Measurements from ENCODE around the gene RFK.
"Not testable (repeated sequence)": the region's sequence is repeated elsewhere in the genome, so short reads cannot be mapped to it uniquely, and the experiment has no call there.

Gene RFK

DNA sequence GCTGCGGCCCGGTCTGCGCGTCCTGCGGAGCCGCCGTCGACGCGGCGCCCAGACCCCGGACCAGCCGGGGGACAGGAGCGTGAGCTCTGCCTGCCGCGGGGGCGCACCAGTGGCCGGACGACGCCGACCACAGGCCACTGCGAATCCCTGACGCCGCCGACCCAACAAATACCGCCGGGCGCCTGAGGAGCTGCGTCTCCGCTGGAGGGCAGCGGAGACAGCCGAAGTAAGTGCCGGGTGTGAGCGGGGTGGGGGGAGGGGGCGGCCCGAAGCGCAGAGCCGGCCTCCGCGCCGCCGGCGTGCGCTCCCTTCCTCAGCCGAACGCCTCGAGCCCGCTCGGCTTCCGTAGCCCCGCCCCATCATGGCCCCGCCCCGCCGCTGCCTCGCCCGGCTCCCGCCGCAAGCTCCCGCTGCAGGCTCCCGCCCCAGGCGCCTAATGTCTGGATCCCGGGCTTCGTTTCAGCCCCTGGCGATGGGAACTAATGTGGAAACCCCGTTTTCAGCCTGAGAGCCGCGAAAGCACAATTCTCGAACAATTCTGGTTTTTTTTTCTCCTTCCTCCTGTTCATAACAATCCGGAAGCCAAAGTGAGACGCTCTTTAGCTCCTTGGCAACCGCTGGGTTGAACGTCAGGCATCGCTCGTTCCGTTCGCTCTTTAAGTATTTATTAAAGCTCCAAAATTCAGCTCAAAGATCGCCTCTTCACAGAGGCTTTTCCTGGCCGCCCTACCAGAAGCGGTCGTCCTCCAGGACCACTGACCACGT lies at the start of gene RFK:
TSS of gene RFK (minus strand) at position 232 of the 765 bp plus-strand sequence. CDS start 255 bp downstream, outside the sequence.
- DNase-seq, result peak; percentile 90

DNA sequence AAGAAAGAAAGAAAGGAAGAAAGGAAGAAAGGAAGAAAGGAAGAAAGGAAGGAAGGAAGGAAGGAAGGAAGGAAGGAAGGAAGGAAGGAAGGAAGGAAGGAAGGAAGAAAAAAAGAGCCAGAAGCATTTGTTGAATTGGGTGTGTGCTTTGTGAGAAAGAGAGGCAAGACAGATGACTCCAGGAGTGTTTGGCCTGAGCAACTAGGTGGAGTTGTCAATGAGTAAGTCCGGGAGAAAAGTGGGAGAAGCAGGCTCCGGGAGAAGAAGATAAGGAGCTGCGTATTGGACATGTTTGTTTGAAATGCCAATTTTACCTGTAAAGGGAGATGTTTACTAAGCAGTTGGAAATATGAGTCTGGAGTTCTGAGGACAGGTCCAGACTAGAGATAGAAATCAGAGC lies 49.7 kb upstream of the RFK start:
- DNase-seq, result no peak

DNA sequence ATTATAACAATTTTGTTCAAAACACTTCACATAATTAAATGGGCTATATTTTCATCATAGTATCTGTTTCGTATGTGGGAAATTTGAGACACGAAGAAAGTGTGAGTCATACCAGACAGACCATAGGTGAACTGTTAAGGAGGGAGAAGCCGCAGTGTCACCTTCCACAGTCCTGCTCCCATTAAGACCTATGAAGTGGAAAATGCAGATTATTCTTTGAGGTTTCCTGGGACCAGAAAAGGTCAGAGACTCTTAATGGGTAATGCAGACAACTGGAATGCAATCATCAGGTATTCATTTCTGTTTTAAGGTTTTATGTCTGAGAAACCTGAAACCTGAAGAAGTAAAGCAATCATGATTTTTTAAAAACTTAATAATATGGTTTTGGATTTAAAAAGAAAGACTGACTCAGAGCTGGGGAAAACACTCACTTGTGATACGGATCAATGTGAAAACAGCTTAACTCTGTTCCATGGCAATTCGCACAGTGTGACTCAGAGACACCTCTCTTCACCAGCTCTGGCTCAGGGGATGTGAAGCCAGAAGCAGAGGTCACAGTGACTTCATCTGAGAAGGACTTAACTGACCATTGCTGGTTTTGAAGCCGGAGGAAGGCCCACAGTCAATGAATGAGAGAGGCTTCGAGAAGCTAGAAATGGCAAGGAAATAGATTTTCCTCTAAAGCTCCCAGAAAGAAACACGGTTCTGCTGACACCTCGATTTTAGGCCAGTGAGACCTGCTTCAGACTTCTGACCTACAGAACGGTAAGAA lies 47.5 kb upstream of the RFK start:
- peak; percentile 78 for DNase-seq

DNA sequence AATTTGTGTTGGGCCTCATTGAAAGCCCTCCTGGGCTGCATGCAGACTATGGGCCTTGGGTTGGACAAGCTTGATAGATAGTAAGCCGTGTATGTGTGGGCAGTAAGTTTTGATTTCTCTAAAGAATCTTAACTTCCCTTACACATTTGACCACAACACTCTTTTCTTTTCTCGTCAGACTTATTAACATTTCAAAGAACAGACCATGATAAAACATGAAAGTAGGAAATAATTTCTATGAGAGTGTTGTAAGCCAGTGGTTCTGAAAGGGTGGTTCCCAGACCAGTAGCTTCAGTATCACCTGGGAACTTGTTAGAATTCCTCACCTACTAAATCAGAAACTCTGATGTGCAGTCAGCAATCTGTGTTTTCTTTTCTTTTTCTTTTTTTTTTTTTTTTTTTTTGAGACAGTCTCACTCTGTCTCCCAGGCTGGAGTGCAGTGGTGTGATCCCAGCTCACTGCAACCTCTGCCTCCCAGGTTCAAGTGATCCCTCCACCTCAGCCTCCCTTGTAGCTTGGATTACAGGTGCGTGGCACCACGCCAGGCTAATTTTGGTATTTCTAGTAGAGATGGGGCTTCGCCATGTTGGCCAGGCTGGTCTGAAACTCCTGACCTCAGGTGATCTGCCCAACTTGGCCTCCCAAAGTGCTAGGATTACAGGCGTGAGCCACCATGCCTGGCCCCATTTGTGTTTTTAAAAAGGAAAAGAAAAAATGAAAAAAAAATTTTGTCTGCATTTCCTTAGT lies 44.8 kb upstream of the RFK start:
- DNase-seq, result peak; percentile 68

DNA sequence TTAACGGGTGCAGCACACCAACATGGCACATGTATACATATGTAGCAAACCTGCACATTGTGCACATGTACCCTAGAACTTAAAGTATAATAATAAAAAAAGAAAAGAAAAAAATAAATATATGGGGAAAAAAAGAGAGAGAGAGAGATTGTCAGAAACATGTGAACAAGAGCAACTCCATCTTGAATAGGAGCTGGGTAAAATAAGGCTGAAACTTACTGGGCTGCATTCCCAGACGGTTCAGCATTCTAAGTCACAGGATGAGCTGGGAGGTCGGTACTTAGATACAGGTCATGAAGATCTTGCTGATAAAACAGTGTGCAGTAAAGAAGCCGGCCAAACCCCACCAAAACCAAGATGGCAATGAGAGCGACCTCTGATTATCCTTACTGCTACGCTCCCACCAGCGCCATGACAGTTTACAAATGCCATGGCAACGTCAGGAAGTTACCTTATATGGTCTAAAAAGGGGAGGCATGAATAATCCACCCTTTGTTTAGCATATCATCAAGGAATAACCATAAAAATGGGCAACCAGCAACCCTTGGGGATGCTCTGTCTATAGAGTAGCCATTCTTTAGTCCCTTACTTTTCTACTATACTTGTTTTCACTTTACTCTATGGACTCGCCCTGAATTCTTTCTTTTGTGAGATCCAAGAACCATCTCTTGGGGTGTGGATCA lies 42.9 kb upstream of the RFK start:
- not testable (repeated sequence) for DNase-seq

DNA sequence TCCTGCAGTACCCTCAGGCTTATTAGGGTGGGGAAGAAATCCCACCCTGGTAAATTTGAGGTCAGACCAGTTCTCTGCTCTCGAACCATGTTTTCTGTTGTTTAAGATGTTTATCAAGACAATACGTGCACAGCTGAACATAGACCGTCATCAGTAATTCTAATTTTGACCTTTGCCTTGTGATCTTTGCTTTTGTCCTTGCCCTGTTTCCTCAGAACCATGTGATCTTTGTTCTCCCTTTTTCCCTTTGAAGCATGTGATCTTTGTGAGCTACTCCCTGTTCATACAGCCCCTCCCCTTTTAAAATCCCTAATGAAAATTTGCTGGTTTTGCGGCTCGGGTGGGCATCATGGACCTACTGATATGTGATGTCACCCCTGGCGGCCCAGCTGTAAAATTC lies 40.7 kb upstream of the RFK start:
- not testable (repeated sequence) for DNase-seq

DNA sequence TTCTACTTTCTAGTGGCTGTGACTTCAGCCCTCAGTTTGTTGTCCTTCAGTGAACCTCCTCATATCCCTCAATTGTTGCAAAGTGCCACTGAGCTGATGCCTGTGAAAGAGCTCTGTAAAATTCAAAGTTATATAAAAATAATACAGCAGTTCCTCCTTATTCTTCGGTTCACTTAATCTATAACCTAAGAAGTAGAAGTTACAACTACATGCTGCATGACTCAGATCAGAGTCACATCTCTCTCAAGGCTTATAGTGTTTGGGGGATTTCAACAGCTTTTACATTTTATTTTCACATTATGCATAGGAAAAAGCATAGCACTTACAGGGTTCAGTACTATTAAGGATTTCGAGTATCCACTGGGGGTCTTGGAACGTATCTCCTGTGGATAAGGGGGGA lies 39.6 kb upstream of the RFK start:
- DNase-seq, result no peak

DNA sequence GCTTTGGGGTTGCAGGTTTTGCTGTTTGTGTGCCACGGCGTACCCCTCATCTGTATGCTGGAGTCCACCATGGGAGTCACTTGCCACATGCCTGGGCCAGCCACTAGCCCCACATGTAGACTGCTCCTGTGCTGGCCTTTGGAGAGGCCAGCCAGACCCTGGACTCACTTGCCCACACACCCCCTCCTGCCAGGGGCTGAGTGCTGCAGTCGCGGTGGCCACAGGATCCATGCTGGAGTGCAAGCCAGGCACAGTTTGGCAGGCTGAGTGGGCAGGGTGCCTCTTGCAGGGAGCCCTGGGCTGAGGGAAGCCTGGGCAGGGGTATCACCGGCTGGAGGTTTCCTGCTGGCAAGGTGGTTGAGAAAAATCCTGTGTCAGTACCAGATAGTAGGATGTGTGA lies 39.2 kb upstream of the RFK start:
- no peak for DNase-seq

DNA sequence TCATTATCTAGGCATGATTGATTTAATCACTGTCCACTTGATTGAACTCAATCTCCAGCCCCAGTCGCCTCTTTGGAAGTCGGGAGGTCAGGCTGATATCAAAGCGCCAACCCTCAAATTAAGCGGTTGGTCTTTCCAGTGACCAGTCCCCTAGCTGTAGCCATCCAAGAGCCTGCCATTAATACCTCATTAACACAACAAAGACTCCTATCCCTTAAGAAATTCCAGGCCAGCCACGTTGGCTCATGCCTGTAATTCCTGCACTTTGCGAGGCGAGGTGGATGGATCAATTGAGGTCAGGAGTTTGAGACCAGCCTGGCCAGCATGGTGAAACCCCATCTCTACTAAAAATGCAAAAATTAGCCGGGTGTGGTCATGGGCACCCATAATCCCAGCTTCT lies 37.4 kb upstream of the RFK start:
- DNase-seq, result no peak

DNA sequence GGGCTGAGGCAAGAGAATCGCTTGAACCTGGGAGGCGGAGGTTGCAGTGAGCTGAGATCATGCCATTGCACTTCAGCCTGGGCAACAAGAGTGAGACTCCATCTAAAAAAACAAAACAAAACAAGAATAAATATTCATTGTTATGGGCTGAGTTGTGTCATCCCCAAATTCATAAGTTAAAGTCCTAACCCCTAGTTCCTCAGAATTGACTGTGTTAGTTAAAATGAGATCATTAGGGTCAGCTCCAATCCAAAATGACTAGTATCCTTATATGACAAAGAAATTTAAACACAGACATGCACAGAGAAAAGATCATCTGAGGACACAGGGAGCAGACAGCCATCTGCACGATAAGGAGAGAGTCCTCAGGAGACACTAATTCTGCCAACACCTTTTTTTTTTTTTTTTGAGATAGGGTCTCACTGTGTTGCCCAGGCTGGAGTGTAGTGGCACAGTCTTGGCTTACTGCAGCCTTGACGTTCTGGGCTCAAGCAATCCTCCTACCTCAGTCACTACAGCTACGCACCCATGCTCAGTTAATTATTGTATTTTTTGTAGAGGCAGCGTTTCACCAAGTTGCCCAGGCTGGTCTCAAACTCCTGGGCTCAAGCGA lies 32.7 kb upstream of the RFK start:
- no peak for DNase-seq

DNA sequence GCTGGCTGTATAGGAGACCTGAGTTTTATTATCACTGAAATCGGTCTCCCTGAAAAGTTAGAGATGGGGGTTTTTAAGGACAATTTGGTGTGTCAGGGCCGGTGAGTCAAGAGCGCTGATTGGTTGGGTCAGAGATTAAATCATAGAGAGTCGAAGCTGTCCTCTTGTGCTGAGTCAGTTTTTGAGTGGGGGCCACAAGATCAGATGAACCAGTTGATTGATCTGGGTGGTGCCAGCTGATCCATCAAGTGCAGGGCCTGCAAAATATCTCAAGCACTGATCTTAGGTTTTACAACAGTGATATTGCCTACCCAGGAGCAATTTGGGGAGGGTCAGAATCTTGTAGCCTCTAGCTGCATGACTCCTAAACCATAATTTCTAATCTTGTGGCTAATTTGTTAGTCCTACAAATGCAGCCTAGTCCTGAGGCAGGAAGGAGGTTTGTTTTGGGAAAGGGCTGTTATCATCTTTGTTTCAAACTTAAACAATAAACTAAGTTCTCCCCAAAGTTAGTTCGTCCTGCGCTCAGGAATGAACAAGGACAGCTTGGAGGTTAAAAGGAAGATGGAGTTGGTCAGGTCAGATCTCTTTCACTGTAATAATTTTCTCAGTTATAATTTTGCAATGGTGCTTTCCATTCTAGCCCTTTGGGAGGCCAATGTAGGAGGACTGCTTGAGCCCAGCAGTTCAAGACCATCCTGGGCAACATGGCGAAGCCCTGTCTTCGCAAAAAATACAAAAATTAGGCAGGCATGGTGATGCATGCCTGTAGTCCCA lies 31.6 kb upstream of the RFK start:
- DNase-seq, result no peak

DNA sequence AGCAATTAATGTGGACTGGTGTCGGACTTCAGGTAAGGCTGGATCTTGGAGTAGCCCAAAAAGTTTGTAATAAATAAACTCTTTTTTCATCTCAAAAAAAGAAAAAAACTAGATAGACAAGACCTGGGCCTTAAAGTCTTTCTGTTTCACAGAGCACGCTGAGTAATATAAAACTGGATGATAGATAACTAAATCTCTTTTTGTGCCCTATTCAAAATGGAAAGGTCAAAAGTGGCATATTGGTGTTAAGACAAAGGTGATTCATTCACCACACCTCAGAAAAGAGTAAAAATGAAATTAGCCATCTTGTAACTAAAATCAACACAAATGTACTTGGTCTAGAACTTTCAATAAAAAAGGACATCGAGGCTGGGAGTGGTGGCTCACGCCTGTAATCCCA lies 30.3 kb upstream of the RFK start:
- DNase-seq, result peak; percentile 70

DNA sequence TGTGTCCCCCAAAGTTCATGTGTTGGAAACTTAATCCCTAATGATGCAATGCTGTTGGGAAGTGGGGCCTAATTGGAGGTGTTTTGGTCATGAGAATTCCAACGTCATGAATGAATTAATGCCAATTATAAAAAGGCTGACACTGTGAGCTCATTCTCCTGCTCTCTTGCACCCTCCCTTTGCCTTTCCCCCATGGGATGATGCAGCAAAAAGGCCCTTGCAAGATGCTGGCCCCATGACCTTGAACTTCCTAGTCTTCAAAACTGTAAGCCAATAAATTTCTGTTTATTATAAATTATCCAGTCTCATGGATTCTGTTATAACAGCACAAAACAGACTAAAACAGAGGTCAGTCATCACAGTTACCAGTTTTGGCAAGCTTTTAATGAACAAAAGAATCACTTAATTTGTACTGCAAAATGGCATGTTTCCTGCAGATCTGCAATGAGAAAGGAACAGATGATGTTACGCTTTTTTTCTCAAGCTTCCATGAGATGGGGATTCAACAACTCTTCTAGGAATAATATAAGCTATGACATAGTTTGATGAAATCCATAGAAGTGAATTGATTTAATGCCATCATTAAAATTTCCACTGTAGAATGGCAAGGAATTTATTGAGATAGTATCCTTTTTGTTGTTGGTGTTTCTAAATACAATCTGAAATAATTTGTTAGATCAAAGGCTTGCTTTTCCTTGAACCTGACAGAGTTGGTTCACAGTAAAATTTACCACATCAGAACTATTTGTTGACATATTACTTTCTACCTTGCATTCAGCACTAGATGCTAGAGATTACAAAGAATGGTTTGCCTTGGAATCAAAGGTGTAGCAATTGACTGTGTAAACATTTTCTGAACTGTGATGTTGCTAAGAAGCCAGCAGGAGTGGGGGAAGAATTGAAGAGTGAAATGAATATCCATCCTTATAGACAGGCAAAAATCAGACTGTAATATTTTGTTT lies 29.3 kb upstream of the RFK start:
- peak; percentile 28 for DNase-seq

DNA sequence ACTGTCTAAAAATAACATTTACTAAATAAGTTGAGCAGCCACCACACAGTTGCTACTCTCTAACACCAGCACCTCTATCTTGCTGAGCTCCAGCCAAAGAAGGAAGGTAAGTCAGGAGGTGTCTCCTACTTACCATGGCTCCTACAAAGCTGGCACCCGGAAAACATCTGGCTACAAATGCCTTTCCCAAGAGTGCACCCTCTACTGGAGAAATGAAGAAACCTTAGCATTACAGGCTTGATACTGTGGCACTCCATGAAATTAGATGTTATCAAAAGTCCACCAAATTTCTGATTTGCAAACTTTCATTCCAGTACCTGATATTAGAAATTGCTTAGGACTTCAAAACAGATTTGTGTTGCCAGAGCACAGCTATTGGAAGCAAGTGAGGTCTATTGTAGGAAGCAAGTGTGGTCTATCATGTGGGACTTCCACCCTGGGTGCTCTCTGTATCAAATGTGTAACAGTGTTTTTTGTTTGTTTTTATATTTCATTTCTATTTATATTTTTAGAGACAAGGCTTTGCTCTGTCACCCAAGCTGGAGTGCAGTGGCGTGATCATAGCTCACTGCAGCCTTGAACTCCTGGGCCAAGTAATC lies 25.7 kb upstream of the RFK start:
- no peak for DNase-seq

DNA sequence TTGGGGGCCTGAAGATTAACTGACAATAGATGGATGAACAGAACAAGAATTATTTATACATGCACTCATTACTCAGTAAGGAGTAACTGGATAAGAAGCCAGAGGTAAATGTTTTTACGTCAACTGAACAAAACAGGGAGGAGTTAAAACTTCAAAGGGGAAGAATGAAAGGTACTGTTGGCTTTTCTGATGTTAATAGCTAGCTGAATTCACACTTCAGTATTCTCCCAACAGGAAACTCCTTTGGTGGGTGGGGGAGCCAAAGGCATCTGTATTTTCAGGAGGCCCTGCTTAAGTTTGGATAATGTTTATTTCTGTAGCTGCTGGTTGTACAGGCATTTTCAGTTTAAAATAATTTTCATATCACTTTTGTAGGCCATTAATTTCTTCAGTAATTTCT lies 23.2 kb upstream of the RFK start:
- DNase-seq, result no peak

DNA sequence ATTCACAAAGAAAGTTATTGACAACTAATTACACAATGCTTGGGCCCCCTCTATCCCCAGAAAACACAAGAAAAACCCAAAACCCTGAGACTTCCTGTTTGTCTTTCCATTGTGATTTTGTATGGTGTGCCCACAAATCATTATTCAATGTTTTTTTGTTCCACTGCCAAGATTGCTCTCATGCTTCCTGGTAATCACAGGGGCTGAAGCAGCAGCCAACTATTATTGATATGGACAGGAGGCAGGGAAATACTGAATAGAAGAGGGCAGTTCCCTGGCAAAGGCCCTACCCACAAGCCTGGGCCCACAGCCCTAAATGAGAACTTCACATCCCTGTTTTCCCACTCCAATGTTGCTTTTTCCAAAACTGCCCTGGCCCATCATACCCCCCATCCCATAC lies 21.5 kb upstream of the RFK start:
- no peak for DNase-seq

DNA sequence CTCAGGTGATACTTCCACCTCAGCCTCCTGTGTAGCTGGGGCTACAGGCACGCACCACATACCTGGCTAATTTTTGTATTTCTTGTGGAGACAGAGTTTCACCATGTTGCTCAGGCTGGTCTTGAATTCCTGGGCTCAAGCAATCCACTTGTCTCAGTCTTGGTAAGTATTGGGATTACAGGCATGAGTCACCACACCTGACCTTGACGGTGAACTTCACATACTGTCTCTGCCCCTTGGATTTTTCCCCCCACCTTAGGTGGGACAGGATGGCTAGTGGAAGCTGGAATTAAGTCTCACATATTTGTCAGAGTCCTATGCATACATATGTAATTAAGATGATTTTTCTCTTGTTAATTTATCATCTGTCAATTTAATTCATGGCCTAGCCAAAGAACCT lies 20.9 kb upstream of the RFK start:
- no peak for DNase-seq

DNA sequence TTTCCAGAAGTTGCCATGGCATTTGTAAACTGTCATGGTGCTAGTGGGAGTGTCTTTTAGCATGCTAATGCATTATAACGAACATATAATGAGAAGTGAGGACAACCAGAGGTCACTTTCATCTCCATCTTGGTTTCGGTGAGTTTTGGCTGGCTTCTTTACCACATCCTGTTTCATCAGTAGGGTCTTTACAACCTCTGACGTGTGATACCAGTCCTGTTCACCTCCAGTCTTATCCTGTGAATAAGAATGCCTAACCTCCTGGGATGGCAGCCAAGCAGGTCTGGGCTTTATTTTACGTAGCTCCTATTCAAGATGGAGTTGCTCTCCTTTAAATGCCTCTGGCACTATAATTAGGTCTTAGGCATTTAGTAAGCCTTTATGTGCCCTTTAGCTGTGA lies 20.4 kb upstream of the RFK start:
- DNase-seq, result no peak

DNA sequence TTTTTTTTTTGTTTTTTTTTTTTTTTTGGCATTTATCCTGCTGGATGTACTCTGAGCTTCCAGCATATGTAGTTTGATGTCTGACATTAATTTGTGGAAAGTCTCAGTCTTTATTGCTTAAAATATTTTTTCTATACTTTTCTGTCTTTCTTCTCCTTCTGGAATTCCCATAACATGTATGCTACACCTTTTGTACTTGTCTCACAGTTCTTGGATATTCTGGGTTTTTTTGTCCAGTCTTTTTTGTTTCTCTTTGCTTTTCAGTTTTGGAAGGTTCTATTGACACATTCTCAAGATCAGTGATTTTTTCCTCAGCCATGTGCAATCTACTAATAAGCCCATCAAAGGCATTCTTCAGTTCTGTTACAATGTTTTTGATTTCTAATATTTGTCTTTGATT lies 19.4 kb upstream of the RFK start:
- DNase-seq, result no peak

DNA sequence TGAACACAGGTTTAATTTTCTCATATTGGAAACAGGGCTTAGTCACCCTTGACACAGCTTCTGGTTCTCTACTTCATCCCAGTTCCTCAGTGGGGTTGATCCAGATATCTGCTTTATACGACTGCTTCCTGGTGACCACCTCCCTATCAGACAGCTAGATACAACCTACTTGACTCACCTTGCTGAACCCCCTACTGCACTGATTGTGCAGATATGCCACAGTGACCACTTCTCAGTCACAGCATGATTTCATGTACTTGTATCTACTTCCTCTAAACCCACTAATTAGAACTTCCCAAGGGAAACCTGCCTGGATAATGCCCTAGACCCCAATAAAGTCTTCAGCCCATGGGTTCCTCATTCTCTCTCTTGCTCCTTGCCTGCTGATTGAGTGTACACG lies 18.4 kb upstream of the RFK start:
- no peak for DNase-seq
